Neural cell (in vitro differentiated cells): ENCODE data around the gene STOML2. TPM values are rescaled to one million over a fixed set of nuclear protein-coding genes. Genes with fewer than 3 reads are reported as not detected.

Experiments used
- H2AFZ ChIP-seq: fragments of 200-600, 300-800 bp; sonication (generic), shearing (Covaris generic); 2 replicates; pipeline ENCODE4 v1.6.0; 2014; ENCODE audit warnings: low read depth, mild to moderate bottlenecking, antibody characterized with exemption, low read length, moderate library complexity
- H3F3A ChIP-seq: fragments of 200-600 bp; shearing (Covaris generic); 2 replicates; pipeline ENCODE4 v1.6.1; 2016; ENCODE audit warnings: mild to moderate bottlenecking, moderate library complexity, mixed read lengths, antibody characterized with exemption, low read length; ENCODE audit not compliant: insufficient read depth, poor library complexity, severe bottlenecking
- H3K27ac ChIP-seq: fragments of 200-600, 300-800 bp; sonication (generic), shearing (Covaris generic); 2 replicates; pipeline ENCODE4 v1.5.1; 2014; ENCODE audit warnings: mild to moderate bottlenecking, low read length, moderate library complexity
- H3K27me3 ChIP-seq: fragments of 300-800, 200-600 bp; sonication (generic), shearing (Covaris generic); 2 replicates; pipeline ENCODE4 v1.6.0; 2014; ENCODE audit warnings: mild to moderate bottlenecking, low read depth, low read length, moderate library complexity; ENCODE audit not compliant: insufficient read depth
- H3K36me3 ChIP-seq: fragments of 300-800, 200-600 bp; sonication (generic), shearing (Covaris generic); 2 replicates; pipeline ENCODE4 v1.5.1; 2014; ENCODE audit warnings: mild to moderate bottlenecking, antibody characterized with exemption, low read length, moderate library complexity; ENCODE audit not compliant: insufficient read depth
- H3K4me2 ChIP-seq: fragments of 300-800, 200-600 bp; sonication (generic), shearing (Covaris generic); 2 replicates; pipeline ENCODE4 v1.6.0; 2014; ENCODE audit warnings: mild to moderate bottlenecking, low read length
- H3K4me3 ChIP-seq: fragments of 300-800, 200-600 bp; sonication (generic), shearing (Covaris generic); 2 replicates; pipeline ENCODE4 v1.5.1; 2014; ENCODE audit warnings: mild to moderate bottlenecking, low read length, moderate library complexity
- H3K79me2 ChIP-seq: fragments of 200-600 bp; shearing (Covaris generic); replicated peaks from 2 replicates; pipeline ENCODE4 v1.6.0; 2014; ENCODE audit warnings: mild to moderate bottlenecking, low read length, moderate library complexity; ENCODE audit not compliant: insufficient read depth
- H3K9ac ChIP-seq: fragments of 300-800, 200-600 bp; sonication (generic), shearing (Covaris generic); 2 replicates; pipeline ENCODE4 v1.6.1; 2016; ENCODE audit warnings: mild to moderate bottlenecking, low read length, mixed read lengths
- H3K9me2 ChIP-seq: fragments of 200-600 bp; shearing (Covaris generic); 2 replicates; pipeline ENCODE4 v1.6.1; 2016; ENCODE audit warnings: mild to moderate bottlenecking, low read length, mixed read lengths; ENCODE audit not compliant: insufficient read depth
- H3K9me3 ChIP-seq: fragments of 200-600, 300-800 bp; sonication (generic), shearing (Covaris generic); 2 replicates; pipeline ENCODE4 v1.6.1; 2016; ENCODE audit warnings: mild to moderate bottlenecking, mixed run types, low read length, moderate library complexity, mixed read lengths
- H4K20me1 ChIP-seq: fragments of 200-600 bp; shearing (Covaris generic); 2 replicates; pipeline ENCODE4 v1.6.1; 2016; ENCODE audit warnings: mild to moderate bottlenecking, mixed run types; ENCODE audit not compliant: insufficient read depth
- CTCF ChIP-seq: fragments of 450-650 bp; IDR thresholded peaks from 2 replicates; pipeline ENCODE4 v1.5.1; 2014; ENCODE audit warnings: antibody characterized with exemption, mild to moderate bottlenecking, moderate library complexity; ENCODE audit not compliant: poor library complexity, severe bottlenecking
- EP300 ChIP-seq: fragments of 450-650 bp; conservative IDR thresholded peaks from 2 replicates; pipeline ENCODE4 v1.6.1; 2014; ENCODE audit warnings: antibody characterized with exemption, mild to moderate bottlenecking, moderate library complexity; ENCODE audit not compliant: poor library complexity, severe bottlenecking
- EZH2 ChIP-seq: fragments of 200-600, 300-800 bp; shearing (Covaris generic), sonication (generic); IDR thresholded peaks from 2 replicates; pipeline ENCODE4 v1.6.1; 2014; ENCODE audit warnings: antibody characterized with exemption, low read length, borderline replicate concordance, mild to moderate bottlenecking; ENCODE audit not compliant: insufficient read depth, poor library complexity, severe bottlenecking
- MXI1 ChIP-seq: fragments of 450-650 bp; conservative IDR thresholded peaks from 2 replicates; pipeline ENCODE4 v1.6.1; 2014; ENCODE audit warnings: antibody characterized with exemption, mild to moderate bottlenecking; ENCODE audit not compliant: poor library complexity, severe bottlenecking
- POLR2AphosphoS5 ChIP-seq: IDR thresholded peaks from 2 replicates; pipeline ENCODE4 v1.6.1; 2012
- RAD21 ChIP-seq: fragments of 450-650 bp; conservative IDR thresholded peaks from 2 replicates; pipeline ENCODE4 v1.6.1; 2014; ENCODE audit warnings: antibody characterized with exemption, mild to moderate bottlenecking, moderate library complexity
- REST ChIP-seq: IDR thresholded peaks from 2 replicates; pipeline ENCODE4 v1.6.1; 2012; ENCODE audit warnings: borderline replicate concordance
- SMC3 ChIP-seq: fragments of 450-650 bp; conservative IDR thresholded peaks from 2 replicates; pipeline ENCODE4 v1.6.1; 2014; ENCODE audit warnings: antibody characterized with exemption, mild to moderate bottlenecking, moderate library complexity; ENCODE audit not compliant: poor library complexity
- TAF1 ChIP-seq: IDR thresholded peaks from 2 replicates; pipeline ENCODE4 v1.6.1; 2012; ENCODE audit warnings: low read depth
- polyA plus RNA-seq: library from polyadenylated mRNA; depleted of rRNA; stranded (reverse); fragments of >200 nt; gene quantifications from 2 replicates; pipeline ENCODE4 v1.2.3, GENCODE V29; 2014

The STOML2 gene
- polyA plus RNA-seq, 1 donor from 2014 or later: 98.3 TPM

- Histone ChIP-seq H2AFZ (peak within 1 kb of the TSS; percentile 61), H4K20me1 (no peaks in the 10 kb centered on the region), H3K9me3 (no peaks in the 10 kb centered on the region), H3K9ac (peak within 1 kb of the TSS; percentile 85), H3K9me2 (no peaks in the 10 kb centered on the region), H3K36me3 (no peaks in the 10 kb centered on the region), H3K27me3 (no peaks in the 10 kb centered on the region), H3K4me3 (peak within 1 kb of the TSS; percentile 88), H3K4me2 (peak within 1 kb of the TSS; percentile 98), H3K79me2 (peaks cover 20% of the 10 kb centered on the region), H3K27ac (peak within 1 kb of the TSS; percentile 95), H3F3A (peaks cover 6% of the 10 kb centered on the region)
- TF ChIP-seq TAF1: peak; percentile 55
- TF ChIP-seq POLR2AphosphoS5: peak; percentile 75
- TF ChIP-seq REST: peak; percentile 51
- no peak for TF ChIP-seq CTCF
- TF ChIP-seq RAD21: no peak
- no peak for TF ChIP-seq EP300
- TF ChIP-seq SMC3: no peak
- TF ChIP-seq EZH2: no peak
- TF ChIP-seq MXI1: peak; percentile 79
These were observed 13.0 kb upstream of the STOML2 start, which contains the start of gene ATOSB for GRCh38 chr9:35115680-35116538. TSS of gene ATOSB (minus strand) at chr9:35115862. CDS start at chr9:35108274, 7,588 bp downstream.

- Histone ChIP-seq H3K27ac (peak overlapping the region; percentile 95), H3K9ac (peak overlapping the region; percentile 85), H3K4me3 (peak overlapping the region; percentile 88)
These were observed 12.1 kb upstream of the STOML2 start for GRCh38 chr9:35114840-35115628.

More at GRCh38 chr9:35114840-35115628, 12.1 kb upstream of the STOML2 start:
- H4K20me1 ChIP-seq: no peaks in the 10 kb centered on the region
- no peaks in the 10 kb centered on the region for H3K27me3 ChIP-seq
- TF ChIP-seq SMC3 (no peak), EP300 (no peak), TAF1 (no peak), CTCF (no peak), RAD21 (no peak), MXI1 (no peak), EZH2 (no peak), POLR2AphosphoS5 (no peak), REST (no peak)
- H3K79me2 ChIP-seq: peaks cover 29% of the 10 kb centered on the region
- H3K36me3 ChIP-seq: no peaks in the 10 kb centered on the region
- peaks cover 6% of the 10 kb centered on the region for H3F3A ChIP-seq
- H3K9me3 ChIP-seq: no peaks in the 10 kb centered on the region
- H3K9me2 ChIP-seq: no peaks in the 10 kb centered on the region
- H2AFZ ChIP-seq: peak overlapping the region; percentile 61
- H3K4me2 ChIP-seq: peak overlapping the region; percentile 94
